ENCODE data around the gene EDEM3.

- TF ChIP-seq CTCF (conservative IDR thresholded peaks at IDR 0.05) (no peak), ZFX (IDR thresholded peaks at IDR 0.05) (no peak)
These were observed 107.2 kb downstream of the EDEM3 start for GRCh38 chr1:184647471-184647870.

Data from C4-2B (cell line).